GOT3 (cell line): Measurements from ENCODE around the gene FGF22.
"Not testable (repeated sequence)": the region's sequence is repeated elsewhere in the genome, so short reads cannot be mapped to it uniquely, and the experiment has no call there.

Source experiments
- DNase-seq: peaks from one replicate; lab custom pipeline; 2025; ENCODE audit warnings: mixed read lengths; lab: John Stamatoyannopoulos, UW

The FGF22 gene

DNA sequence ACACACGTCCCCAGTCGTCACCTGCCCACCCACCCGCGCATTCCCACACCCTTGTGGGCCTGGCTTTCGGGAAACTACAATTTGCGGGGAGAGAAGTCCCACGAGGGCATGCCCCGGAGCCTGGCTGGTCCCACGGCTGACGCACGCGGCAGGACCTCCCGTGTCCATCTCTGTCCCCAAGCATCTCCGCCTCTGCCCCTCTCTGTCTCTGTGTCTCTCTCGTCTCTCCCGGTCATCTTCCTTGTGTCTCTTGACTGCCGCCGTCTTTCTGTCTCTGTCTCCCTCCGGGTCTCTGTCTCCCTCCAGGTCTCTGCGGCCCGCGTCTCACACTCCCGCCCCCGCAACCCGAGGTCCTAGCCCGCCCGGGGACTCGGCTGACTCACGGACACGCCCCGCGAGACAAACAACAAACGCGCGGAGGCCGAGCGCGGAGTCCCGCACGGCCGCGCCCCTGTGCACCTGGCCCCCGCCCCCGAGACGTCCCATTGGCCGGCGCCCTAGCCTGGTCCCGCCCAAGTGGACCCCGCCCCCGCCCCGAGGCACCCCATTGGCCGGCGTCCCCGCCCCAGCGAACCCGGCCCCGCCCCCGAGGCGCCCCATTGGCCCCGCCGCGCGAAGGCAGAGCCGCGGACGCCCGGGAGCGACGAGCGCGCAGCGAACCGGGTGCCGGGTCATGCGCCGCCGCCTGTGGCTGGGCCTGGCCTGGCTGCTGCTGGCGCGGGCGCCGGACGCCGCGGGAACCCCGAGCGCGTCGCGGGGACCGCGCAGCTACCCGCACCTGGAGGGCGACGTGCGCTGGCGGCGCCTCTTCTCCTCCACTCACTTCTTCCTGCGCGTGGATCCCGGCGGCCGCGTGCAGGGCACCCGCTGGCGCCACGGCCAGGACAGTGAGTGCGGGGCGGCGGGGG is at the start of gene FGF22:
Gene FGF22 (plus strand): TSS at position 627 of the 908 bp plus-strand sequence. CDS start 47 bp downstream, at position 674.
- DNase-seq, result peak; percentile 73

DNA sequence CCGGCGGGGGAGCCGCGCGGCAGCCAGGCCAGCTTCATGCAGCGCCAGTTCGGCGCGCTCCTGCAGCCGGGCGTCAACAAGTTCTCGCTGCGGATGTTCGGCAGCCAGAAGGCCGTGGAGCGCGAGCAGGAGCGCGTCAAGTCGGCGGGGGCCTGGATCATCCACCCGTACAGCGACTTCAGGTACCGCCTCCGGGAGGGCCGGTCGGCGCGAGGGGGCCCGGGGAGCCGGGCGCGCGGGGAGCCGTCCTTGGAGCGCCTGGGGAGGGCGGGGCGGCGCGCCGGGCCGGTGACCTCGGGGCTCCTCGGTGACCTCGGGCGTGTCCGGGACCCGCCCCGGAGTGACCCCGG is 49.3 kb upstream of the FGF22 start:
- no peak for DNase-seq

DNA sequence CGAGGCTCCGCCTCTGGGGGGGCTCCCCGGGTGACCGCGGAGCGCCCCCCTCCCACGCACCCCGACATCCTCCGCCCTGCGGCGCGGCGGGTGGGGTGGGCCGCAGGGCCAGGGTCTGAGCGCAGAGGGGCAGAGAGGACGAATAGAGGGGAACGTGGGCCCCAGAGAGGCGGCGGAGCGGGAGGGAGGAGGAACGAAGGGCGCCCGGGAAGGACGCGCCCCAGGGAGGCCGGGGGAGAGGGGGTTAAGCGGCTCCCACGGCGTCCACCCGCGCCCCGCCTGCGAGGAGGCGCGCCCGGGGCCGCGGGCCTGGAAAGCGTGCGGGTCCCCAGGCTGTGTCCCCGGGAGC is 49.0 kb upstream of the FGF22 start:
- DNase-seq, result no peak

DNA sequence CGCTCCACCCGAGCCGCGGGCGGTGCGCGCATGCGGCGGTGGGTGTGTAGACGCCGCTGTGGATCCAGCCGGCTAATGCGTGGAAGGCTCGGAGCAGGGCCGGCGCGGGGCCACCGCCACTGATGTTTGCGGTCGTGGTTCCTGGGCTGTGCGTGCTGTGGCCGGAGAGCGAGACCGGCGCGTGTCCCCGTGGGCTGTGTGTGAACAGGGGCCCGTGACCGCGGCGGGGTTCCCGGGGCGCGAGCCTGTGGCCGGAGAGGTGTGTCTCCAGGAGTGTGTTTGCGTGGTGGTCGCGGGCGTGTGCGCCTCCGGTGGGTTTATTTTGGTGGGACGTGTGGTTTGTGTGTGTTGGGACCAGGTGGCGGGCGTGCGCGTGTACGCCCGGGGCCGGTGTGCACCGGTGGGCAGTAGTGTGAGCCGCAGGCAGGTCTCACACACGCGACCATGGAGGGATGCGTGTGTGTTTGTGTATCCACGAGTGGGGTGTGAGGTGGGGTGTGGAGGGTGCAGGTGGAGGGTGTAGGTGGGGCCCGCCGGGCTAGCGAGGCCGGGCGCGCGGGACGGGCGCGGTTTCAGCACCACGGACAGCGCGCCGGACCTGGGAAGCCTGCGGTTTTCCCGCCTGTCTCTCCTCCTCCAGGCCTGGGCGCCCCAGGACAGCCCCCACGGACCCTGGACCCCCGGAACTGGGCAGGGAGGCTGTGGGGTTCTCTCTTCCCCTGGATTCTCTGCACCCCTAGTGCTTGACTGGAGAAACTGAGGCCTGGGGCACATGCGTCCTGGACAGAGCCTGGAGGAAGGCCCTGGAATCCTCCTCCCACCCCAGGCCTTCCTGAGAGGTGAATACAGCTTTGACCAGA is 48.4 kb upstream of the FGF22 start:
- DNase-seq, result no peak

DNA sequence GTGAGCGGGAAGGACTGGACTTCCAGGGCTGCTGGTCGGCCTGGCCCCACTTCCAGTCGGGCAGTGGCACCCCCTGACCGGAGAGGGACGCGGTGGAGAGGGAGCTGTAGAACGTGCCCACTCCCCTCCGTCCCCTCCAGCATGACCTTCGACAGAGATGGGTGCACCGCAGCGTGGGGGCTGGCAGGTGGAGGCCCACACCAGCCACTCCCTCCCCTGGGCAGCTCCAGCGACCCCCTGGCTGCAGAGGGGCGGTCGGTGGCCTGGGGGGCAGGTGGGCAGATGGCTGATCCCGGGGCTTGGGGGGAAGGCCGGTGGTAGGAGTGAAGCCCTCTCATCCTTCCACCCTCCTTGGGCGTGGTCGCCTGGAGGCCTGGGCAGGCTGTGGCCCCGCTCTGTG is 47.6 kb upstream of the FGF22 start:
- no peak for DNase-seq

DNA sequence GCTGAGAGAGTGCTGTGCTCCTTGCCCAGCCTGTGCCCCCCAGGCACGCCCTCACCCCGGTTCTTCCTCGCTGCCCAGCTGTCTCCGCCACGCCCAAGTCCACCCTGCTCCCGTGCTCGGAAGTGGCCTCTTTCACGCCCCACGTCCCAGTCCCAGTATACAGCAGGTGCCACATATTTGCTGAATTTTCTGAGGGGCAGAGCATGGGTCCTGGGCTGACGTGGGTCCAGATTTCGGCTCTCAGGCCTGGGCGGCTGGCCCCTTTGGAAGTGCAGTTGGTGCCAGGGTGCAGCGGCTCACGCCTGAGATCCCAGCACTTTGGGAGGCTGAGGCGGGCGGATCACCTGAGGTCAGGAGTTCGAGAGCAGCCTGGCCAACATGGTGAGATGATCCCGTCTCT is 46.6 kb upstream of the FGF22 start:
- no peak for DNase-seq

DNA sequence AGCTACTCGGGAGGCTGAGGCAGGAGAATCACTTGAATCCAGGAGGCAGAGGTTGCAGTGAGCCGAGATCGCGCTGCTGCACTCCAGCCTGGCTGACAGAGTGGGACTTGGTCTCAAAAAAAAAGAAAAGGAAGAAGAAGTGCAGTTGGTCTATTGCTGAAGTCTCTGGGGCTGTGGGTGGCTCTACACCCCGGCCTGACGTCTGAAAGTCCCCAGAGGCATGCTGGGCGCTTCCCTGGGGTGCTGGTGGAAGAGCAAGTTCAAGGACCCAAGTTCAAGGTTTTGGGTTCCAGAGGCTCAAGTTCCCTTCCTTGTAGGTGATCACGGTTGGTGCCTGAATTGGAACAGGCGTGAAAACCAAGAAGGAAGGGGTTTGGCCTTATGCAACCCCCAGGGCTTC is 46.2 kb upstream of the FGF22 start:
- DNase-seq, result no peak

DNA sequence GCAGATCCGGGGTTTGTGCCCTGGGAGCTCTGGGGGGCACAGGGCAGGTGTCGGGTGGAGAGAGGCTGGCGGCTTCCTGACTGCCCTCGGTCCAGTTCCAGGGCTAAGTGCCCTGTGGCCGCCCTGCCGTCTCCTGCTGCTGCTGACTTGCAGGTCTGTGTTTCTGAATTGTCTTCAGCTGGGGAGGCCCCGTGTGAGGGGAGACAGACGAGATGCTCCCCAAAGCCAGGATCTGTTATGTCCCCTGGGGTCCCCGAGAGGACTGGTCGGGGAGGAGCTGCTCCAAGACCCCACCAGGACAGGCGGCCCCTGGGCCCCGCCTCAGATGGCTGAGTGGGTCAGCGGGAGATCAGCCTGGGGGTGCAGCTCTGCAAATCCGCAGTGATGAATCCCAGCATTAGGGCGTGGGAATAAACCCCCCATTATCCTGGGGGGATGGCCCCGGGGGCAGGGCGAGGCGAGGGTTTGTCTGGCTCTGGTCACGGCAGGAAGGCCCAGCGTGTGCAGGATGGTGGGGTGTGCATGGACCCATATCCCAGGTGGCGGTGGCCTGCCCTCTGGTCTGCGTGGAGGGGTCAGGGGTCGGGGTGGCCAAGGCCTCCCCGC is 45.3 kb upstream of the FGF22 start:
- DNase-seq, result no peak

DNA sequence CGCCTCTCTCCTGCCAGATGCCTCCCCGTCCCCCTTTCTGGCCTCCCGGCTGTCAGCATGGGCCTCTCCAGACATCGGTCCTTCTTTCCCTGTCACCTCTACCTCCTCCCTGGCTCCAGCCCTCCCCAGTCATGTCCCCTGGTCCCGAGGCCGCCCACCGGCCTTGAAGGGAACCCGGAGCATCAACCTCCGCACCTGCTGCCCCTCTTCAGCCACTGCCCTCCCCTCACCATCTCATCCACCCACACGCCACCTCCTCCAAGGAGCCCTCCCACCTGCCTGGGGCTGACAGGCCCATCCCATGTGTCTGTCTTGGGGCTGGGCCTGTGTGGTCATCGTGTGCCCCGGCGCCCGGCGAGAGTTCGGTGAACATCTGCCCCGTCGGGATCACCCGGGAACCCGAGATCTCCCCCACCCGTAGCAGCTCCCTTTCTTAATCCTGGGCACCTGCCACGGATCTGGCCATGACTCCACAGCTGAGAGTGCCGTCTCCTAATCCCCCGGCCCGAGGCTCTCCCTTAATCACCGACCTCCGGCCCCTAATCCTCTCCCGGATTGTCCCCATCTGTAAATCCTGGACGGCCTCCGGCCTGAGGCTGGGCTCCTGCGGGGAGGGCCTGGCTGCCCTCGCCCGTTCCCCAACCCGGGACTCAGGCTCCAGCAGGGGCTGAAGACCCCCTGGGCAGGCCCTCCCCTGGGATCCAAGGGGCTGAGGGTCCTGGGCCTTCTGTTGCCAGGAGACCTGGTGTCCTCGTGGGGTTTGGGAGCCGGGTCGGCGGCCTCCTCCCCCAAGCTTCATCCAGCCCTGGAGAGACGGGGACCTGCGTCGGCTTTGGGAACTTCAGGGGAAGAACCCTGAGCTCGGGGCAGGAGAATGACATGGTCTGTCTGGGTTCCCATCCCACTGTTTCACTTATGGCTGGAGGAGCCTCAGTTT is 44.1 kb upstream of the FGF22 start:
- DNase-seq, result no peak

DNA sequence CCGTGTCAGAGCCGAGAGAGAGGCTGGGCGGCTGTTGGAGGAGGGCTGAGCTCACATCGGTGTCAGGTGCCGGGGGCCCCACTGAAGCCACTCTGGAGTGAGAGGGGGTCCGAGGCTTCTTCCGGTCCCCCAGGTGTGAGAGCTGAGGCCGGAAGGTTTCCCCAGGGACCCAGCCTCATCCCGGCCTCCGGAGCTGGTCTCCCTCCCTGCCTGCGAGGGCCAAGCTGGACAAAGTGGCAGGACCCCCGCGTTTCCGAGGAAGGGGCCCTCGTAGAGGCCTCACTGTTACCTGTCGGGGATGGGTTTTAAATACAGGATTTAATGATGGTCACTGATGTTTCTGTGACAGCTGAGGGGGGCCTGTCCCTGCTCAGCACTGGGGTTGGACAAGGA is 43.4 kb upstream of the FGF22 start:
- DNase-seq, result no peak

DNA sequence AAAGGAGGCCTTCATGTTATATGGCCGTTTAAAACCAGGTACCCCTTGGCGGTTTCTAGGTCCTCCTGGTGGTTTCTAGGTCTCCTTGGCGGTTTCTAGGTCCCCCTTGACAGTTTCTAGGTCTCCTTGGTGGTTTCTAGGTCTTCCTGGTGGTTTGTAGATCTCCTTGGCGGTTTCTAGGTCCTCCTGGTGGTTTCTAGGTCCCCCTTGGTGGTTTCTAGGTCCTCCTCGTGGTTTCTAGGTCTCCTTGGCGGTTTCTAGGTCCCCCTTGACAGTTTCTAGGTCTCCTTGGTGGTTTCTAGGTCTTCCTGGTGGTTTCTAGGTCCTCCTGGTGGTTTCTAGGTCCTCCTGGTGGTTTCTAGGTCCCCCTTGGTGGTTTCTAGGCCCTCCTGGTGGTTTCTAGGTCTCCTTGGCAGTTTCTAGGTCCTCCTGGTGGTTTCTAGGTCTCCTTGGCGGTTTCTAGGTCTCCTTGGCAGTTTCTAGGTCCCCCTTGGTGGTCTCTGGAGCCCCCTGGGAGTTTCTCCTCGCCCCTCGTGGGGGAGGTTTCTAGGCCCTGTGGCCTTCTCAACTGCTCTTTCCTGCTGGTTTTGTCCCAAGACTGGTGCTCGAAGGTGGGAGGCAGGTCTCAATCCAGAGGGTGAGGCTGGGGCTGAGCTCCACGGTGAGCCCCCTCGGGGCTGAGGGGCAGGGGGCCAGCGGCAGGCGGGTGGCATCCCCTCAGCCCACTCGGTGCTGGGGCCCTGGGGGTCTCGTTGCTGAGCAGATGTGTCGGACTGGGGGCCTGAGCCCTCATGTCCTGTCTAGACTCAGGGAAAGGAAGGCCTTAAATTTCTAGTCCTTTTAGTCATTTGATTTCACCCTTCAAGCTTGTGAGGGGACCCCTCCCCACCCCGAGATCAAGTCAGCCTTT is 42.0 kb upstream of the FGF22 start:
- no peak for DNase-seq

DNA sequence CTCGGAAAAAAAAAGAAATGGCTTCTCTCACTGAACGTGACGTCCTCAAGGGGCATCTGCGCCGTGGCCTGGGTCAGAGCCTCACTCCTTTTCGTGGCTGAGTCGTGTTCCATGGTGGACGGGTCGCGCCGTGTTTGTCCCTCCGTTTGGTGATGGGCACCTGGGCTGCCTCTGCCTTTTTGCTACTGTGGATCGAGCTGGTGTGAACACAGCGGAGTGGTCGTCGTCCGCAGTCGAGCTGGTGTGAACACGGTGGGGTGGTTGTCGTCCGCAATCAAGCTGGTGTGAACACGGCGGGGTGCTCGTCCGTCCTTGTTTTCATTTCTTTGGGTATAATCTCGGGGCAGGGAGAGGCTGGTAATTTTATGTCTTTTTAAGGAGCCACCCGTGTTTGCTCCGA is 38.4 kb upstream of the FGF22 start:
- DNase-seq, result no peak

DNA sequence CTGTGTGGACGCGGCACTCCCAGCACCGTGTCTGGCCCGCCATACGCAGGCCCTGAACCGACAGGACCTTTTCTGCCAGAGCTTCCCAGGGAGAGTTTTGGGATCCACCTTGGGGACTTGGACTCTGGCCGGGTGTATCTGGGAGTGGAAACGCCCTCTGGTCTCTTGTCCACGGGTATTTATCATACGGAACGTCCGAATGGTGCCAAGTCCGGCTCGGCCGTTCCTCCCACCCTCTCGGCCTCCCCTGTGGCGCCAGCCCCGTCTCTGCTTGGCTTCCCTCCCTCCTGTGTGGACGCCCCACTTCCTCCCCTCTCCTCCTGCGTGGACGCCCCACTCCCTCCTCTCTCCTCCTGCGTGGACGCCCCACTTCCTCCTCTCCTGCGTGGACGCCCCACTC is 37.9 kb upstream of the FGF22 start:
- no peak for DNase-seq

DNA sequence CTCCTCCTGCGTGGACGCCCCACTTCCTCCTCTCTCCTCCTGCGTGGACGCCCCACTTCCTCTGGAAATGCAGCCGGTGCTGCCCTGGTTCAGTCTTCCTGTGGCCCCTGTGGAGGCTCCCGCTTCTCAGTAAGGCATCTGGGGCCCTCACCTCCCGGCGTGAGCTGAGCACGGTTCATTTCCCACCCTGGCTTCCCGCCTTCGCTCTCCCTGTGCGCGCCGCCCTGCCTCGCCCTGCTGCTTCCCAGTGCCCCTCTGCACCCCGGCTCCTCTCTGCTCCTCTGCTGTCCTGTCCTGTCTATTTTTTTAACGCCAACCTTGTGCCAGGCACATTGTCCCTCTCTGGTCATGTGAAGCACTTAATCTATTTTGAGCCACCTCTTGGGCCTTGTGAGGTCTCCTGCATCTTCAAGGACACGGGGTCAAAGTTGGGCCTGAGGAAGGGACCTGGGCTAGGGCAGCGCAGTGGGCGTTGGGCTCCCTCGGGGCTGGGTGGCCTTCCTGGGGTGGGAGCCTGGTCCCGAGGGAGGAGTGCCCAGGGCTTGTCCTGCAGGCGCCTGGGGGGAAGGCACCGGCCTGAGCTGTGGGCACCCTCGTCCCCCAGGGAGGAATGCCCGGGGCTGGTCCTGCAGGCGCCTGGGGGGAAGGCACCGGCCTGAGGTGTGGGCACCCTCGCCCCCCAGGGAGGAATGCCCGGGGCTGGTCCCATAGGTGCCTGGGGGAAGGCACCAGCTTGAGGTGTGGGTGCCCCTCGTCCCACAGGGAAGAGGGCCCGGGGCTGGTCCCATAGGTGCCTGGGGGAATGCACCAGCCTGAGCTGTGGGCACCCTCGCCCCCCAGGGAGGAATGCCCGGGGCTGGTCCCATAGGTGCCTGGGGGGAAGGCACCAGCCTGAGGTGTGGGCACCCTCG is 37.0 kb upstream of the FGF22 start:
- DNase-seq, result no peak

DNA sequence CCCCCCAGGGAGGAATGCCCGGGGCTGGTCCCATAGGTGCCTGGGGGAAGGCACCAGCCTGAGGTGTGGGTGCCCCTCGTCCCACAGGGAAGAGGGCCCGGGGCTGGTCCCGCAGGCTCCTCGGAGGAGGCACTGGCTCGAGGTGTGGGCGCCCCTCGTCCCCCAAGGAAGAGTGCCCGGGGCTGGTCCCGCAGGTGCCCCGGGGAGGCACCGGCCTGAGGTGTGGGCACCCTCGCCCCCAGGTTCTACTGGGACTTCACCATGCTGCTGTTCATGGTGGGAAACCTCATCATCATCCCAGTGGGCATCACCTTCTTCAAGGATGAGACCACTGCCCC is 36.4 kb upstream of the FGF22 start:
- DNase-seq, result not testable (repeated sequence)

DNA sequence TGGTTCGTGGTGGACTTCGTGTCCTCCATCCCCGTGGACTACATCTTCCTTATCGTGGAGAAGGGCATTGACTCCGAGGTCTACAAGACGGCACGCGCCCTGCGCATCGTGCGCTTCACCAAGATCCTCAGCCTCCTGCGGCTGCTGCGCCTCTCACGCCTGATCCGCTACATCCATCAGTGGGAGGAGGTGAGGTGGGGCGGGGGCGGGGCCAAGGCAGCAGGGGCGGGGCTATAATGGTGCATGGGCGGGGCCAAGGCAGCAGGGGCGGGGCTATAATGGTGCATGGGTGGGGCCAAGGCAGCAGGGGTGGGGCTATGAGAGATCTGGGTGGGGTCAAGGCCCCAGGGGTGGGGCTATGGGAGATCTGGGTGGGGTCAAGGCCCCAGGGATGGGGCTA is 35.9 kb upstream of the FGF22 start:
- DNase-seq, result not testable (repeated sequence)

DNA sequence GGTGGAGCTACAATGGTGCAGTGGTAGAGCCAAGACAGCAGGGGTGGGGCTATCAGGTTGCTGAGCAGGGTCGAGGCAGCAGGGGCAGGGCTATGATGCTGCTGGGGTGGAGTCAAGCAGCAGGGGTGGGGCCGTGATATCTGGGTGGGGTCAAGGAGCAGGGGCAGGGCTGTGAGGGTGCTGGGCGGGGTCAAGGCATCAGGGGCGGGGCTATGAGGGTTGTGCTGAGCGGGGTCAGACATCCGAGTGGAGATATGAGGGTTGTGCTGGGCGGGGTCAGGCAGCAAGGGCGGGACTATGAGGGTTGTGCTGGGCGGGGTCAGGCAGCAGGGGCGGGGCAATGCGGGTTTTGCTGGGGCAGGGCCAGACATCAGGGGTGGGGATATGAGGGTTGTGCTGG is 35.3 kb upstream of the FGF22 start:
- DNase-seq, result no peak

DNA sequence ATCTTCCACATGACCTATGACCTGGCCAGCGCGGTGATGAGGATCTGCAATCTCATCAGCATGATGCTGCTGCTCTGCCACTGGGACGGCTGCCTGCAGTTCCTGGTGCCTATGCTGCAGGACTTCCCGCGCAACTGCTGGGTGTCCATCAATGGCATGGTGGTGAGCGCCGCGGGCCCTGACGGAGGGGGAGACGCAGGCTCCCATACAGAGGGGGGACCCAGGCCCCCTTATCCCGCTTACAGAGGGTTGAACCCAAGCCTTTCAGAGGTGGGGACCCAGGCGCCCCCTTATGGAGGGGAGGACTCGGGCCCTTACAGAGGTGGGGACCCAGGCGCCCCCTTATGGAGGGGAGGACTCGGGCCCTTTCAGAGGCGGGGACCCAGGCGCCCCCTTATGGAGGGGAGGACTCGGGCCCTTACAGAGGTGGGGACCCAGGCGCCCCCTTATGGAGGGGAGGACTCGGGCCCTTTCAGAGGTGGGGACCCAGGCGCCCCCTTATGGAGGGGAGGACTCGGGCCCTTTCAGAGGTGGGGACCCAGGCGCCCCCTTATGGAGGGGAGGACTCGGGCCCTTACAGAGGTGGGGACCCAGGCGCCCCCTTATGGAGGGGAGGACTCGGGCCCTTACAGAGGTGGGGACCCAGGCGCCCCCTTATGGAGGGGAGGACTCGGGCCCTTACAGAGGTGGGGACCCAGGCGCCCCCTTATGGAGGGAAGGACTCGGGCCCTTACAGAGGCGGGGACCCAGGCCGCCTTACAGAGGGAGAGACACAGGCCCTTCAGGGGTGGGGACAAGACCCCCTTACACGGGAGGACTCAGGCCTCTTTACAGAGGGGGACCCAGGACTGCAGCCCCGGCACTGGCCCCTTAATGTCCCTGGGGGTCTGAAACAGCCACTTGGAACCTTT is 34.4 kb upstream of the FGF22 start:
- not testable (repeated sequence) for DNase-seq
